Measurements from ENCODE around the gene HES3. TPM values are rescaled to one million over a fixed set of nuclear protein-coding genes. Genes with fewer than 3 reads are reported as not detected.

HES3 gene
- total RNA-seq, 1 donor from 2014 or later = not detected

DNA sequence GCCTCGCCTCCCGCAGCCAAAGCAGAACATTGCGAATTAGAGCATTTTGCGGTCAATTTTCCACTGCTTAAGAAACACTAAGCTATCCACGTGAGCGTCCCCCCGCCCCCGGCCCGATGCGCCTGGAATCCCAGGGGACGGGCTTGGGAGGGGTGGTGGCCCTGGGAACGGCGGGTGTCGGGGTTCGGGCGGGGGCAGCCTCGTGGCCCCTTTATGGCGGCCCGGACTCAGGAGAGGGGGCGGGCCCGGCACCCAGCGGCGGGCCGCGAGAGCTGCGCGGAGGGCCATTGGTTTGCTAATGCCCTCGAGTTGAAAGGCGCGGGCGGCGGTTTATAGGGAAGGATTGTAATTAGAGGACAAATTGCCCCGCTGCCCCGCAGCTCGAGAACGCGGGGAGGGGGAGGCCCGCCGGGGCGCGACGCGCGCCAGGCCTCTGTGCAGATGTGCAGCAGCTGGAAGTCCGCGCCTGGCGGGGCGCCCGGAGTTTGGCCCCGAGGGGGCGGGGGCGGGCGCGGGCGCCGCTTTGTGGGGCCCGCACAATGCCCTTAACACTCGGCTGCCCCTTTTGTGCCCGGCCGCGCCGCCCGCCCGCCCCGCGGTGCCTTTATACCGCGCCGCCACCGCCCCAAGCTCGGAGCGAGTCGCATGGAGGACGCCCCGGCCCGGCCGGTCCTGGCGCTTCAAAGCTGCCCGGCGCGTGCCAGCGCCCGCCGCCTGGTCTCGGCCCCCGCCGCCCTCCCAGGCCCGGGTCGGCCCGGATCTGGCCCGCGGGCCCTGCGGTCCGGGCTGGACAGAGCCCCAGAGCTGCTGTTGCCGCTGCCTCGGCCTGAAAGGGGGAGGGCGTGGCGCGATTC is 1.9 kb upstream of the HES3 start:
- TF ChIP-seq, protein P1, sequence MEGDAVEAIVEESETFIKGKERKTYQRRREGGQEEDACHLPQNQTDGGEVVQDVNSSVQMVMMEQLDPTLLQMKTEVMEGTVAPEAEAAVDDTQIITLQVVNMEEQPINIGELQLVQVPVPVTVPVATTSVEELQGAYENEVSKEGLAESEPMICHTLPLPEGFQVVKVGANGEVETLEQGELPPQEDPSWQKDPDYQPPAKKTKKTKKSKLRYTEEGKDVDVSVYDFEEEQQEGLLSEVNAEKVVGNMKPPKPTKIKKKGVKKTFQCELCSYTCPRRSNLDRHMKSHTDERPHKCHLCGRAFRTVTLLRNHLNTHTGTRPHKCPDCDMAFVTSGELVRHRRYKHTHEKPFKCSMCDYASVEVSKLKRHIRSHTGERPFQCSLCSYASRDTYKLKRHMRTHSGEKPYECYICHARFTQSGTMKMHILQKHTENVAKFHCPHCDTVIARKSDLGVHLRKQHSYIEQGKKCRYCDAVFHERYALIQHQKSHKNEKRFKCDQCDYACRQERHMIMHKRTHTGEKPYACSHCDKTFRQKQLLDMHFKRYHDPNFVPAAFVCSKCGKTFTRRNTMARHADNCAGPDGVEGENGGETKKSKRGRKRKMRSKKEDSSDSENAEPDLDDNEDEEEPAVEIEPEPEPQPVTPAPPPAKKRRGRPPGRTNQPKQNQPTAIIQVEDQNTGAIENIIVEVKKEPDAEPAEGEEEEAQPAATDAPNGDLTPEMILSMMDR (IDR thresholded peaks at IDR 0.05; ENCODE audit: unreplicated experiment) = no peak
- Mint-ChIP-seq H3K4me3 (no peak overlapping the region), H3K36me3 (no peaks in the 10 kb centered on the region), H3K4me1 (peaks cover 11% of the 10 kb centered on the region), H3K27ac (no peak overlapping the region), H3K9me3 (no peaks in the 10 kb centered on the region), H3K27me3 (ENCODE audit: low read depth) (peaks cover 90% of the 10 kb centered on the region)
- DNase-seq (ENCODE audit: low spot score in 2 of 2, unreplicated experiment in 2 of 2) = no peak

DNA sequence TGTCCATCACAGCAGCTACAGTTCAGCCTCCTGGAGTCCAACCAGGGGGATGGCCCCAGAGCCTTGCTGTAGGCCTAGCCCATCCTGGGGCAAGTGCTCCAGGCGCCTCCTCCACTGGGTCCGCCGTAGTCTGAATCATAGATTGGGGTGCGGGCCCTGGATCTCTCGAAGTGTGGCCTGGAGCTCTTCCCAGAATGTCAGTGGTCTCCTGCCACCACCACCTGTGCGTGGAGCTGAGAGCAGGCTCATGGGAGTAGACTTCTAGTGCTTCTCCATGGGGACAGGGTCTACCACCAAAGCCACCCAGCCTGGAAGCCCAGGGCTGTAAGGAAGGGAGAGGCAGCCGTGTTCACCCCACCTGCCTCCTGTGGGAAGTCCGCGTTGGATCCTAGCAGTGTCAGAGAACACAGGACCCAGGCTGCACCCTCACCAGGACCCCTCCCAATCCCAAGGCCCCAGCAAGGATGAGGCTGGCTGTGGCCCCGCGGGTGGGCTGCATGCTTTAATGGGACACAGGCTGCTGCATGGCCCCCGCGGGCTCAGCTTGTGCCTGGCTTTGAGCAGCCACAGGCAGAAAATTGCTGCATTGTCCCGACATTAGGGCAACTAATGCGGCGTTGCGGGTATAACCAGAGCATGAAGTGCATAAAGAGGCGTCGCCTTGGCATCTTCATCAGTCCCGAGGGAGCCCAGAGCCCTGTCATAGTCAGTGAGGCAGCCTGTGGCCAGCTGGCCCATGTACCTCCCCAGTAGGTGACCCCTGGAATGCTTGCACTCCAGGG is 735 bp upstream of the HES3 start:
- H3K4me1 Mint-ChIP-seq = peaks cover 11% of the 10 kb centered on the region

DNA sequence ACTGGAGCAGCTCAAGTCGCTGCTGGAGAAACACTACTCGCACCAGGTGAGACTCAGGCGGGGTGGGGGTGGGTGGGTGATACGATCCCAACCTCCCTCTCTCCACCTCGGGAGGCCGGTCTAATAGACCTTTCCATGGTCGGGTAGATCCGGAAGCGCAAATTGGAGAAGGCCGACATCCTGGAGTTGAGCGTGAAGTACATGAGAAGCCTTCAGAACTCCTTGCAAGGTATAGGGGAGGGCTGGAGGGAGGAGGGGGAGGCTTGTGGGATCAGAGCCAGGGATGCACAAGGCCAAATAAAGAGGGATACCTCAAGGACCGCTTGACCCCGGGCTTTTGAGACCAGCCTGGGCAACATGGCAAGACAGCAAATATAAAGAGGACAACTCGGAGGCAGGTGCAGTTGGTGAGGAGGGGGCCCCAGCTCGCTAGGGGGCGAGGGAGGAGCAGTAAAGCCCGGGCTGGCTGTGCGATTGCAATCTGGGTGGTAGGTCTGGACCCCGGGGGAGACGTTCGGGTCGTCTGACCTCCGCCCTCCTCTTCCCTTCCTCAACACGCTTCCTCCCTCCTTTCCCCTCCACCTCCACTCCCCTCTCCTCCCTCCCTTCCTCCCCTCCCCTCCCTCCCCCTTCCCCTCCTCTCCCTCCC is 546 bp downstream of the HES3 start:
- TF ChIP-seq, protein P1 (IDR thresholded peaks at IDR 0.05; ENCODE audit: unreplicated experiment) = no peak
- Mint-ChIP-seq H3K27ac (no peak overlapping the region), H3K36me3 (no peaks in the 10 kb centered on the region), H3K4me1 (peaks cover 11% of the 10 kb centered on the region), H3K27me3 (ENCODE audit: low read depth) (peaks cover 86% of the 10 kb centered on the region), H3K4me3 (no peak overlapping the region), H3K9me3 (no peaks in the 10 kb centered on the region)
- DNase-seq (ENCODE audit: low spot score in 2 of 2, unreplicated experiment in 2 of 2) = no peak

More for the DNA sequence above, 735 bp upstream of the HES3 start:
- Mint-ChIP-seq H3K9me3 (no peaks in the 10 kb centered on the region), H3K4me3 (no peak overlapping the region), H3K27ac (no peak overlapping the region), H3K27me3 (ENCODE audit: low read depth) (peaks cover 91% of the 10 kb centered on the region), H3K36me3 (no peaks in the 10 kb centered on the region)
- no peak for DNase-seq (ENCODE audit: low spot score in 2 of 2, unreplicated experiment in 2 of 2)
- TF ChIP-seq, protein P1 (IDR thresholded peaks at IDR 0.05; ENCODE audit: unreplicated experiment) = no peak

DNA sequence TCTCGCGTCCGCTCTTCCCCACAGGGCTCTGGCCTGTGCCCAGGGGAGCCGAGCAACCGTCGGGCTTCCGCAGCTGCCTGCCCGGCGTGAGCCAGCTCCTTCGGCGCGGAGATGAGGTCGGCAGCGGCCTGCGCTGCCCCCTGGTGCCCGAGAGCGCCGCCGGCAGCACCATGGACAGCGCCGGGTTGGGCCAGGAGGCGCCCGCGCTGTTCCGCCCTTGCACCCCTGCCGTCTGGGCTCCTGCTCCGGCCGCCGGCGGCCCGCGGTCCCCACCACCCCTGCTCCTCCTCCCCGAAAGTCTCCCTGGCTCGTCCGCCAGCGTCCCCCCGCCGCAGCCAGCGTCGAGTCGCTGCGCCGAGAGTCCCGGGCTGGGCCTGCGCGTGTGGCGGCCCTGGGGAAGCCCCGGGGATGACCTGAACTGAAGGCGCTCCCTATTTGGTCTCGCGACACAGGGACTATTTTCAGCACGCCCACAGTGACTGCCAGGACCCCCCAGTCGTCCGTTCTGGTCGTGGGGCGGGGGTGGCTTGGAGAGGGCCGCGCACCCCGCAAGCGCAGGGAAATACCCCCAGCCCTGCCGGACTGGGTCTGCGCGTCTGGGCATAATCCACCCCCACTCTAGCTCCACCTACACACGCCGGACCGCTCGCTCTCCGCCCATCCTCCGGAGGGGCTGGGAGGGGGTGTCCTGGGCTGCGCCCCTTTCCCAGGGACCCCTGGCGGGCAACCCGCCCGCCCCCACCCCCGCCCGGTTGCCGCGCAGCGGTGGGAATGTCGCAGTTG is 1.3 kb downstream of the HES3 start:
- Mint-ChIP-seq H3K9me3 (no peaks in the 10 kb centered on the region), H3K27ac (no peak overlapping the region), H3K36me3 (no peaks in the 10 kb centered on the region), H3K4me1 (peaks cover 11% of the 10 kb centered on the region), H3K27me3 (ENCODE audit: low read depth) (peaks cover 83% of the 10 kb centered on the region), H3K4me3 (no peak overlapping the region)
- peak; percentile 88 to 90 for DNase-seq (ENCODE audit: low spot score in 2 of 2, unreplicated experiment in 2 of 2)
- TF ChIP-seq, protein P1 (IDR thresholded peaks at IDR 0.05; ENCODE audit: unreplicated experiment) = peak; percentile 81

DNA sequence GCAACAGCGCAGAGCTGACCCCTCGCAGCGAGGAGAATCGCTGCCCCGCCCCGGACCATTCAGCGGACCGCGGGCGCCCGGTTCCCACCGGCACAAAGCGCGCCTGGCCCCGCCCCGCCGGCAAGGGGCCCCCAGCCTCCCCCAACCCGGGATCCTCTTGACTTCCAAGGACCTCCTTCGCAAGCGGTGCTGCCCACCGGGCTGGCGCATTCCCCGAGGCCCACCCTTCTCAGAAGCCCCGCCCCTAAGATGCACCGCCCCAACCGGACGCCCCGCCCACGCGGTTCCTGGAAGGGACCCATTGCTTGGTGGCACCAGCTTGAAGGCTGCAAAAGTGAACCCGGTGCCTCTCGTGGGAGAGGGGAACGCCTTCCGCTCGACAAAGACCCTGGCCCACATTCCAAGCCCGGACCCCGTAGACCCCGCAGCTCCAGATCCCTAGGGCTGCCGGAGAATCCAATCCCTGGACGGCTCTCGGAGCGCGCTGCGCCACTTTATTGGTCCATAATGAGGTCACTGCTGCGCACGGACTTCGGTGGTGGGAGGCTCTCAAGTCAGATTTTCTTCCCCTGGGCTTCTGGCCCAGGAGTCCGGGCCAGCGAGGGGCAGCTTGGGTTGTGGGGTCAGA is 2.0 kb downstream of the HES3 start:
- TF ChIP-seq, protein P1 (IDR thresholded peaks at IDR 0.05; ENCODE audit: unreplicated experiment) = no peak
- peaks cover 83% of the 10 kb centered on the region for H3K27me3 Mint-ChIP-seq (ENCODE audit: low read depth)
- H3K9me3 Mint-ChIP-seq = no peaks in the 10 kb centered on the region
- no peak overlapping the region for H3K4me3 Mint-ChIP-seq
- no peak overlapping the region for H3K27ac Mint-ChIP-seq
- no peak for DNase-seq (ENCODE audit: low spot score in 2 of 2, unreplicated experiment in 2 of 2)
- H3K4me1 Mint-ChIP-seq = peaks cover 11% of the 10 kb centered on the region
- no peaks in the 10 kb centered on the region for H3K36me3 Mint-ChIP-seq

Measured in mesothelial cell of epicardium (in vitro differentiated cells).